Astrocyte (in vitro differentiated cells and primary cell): ENCODE data around the gene RASGRF2. TPM values are rescaled to one million over a fixed set of nuclear protein-coding genes. Genes with fewer than 3 reads are reported as not detected.
A peak's percentile ranks its signal among the peaks of the same experiment; 100 is the strongest.
"Not testable (repeated sequence)": the region's sequence is repeated elsewhere in the genome, so short reads cannot be mapped to it uniquely, and the experiment has no call there.

Experiments used
- DNase-seq: peaks from one replicate; pipeline ENCODE4 v3.0.0-alpha.2; 2010; ENCODE audit warnings: low read depth
- FAIRE-seq: peaks from 2 replicates; lab custom pipeline; 2011; peaks lifted over from hg19 to GRCh38; lab: Jason Lieb, UNC
- H2AFZ ChIP-seq: 2 replicates; pipeline ENCODE4 v1.6.0; 2012; ENCODE audit warnings: low read depth, low read length, inconsistent platforms
- H3K27ac ChIP-seq: 2 replicates; pipeline ENCODE4 v1.5.1; 2011; ENCODE audit warnings: low read depth, low read length, inconsistent platforms
- H3K27me3 ChIP-seq: 2 replicates; pipeline ENCODE4 v1.6.0; 2011; ENCODE audit warnings: low read length, inconsistent platforms; ENCODE audit not compliant: insufficient read depth
- H3K36me3 ChIP-seq: 2 replicates; pipeline ENCODE4 v1.5.1; 2011; ENCODE audit warnings: low read length, inconsistent platforms; ENCODE audit not compliant: insufficient read depth
- H3K4me1 ChIP-seq: 2 replicates; pipeline ENCODE4 v1.5.1; 2011; ENCODE audit warnings: low read length, inconsistent platforms; ENCODE audit not compliant: insufficient read depth
- H3K4me2 ChIP-seq: 2 replicates; pipeline ENCODE4 v1.6.0; 2012; ENCODE audit warnings: low read length, inconsistent platforms
- H3K4me3 ChIP-seq: 2 replicates; pipeline ENCODE4 v1.5.1; 2011; ENCODE audit warnings: low read depth, mild to moderate bottlenecking, low read length, inconsistent platforms; ENCODE audit not compliant: insufficient read depth
- H3K79me2 ChIP-seq: 2 replicates; pipeline ENCODE4 v1.6.0; 2012; ENCODE audit warnings: mild to moderate bottlenecking, low read length, inconsistent platforms; ENCODE audit not compliant: insufficient read depth
- H3K9ac ChIP-seq: 2 replicates; pipeline ENCODE4 v1.6.0; 2012; ENCODE audit warnings: mild to moderate bottlenecking, low read length, inconsistent platforms
- H3K9me3 ChIP-seq: 2 replicates; pipeline ENCODE4 v1.5.1; 2012; ENCODE audit warnings: low read depth, mild to moderate bottlenecking, low read length, inconsistent platforms; ENCODE audit not compliant: insufficient read depth
- H4K20me1 ChIP-seq: 2 replicates; pipeline ENCODE4 v1.6.0; 2012; ENCODE audit warnings: low read length, inconsistent platforms; ENCODE audit not compliant: insufficient read depth
- H3K27ac Mint-ChIP-seq: one replicate; pipeline ENCODE4 v1.8.0; 2021; ENCODE audit warnings: mild to moderate bottlenecking, mixed read lengths; ENCODE audit not compliant: unreplicated experiment
- H3K27me3 Mint-ChIP-seq: one replicate; pipeline ENCODE4 v1.8.0; 2021; ENCODE audit warnings: low read depth, mixed read lengths; ENCODE audit not compliant: unreplicated experiment
- H3K36me3 Mint-ChIP-seq: one replicate; pipeline ENCODE4 v1.8.0; 2021; ENCODE audit warnings: low read depth, mixed read lengths; ENCODE audit not compliant: unreplicated experiment
- H3K4me1 Mint-ChIP-seq: one replicate; pipeline ENCODE4 v1.8.0; 2021; ENCODE audit warnings: low read depth, mixed read lengths; ENCODE audit not compliant: unreplicated experiment
- H3K4me3 Mint-ChIP-seq: one replicate; pipeline ENCODE4 v1.8.0; 2021; ENCODE audit warnings: mild to moderate bottlenecking, moderate library complexity, mixed read lengths; ENCODE audit not compliant: unreplicated experiment
- H3K9me3 Mint-ChIP-seq: one replicate; pipeline ENCODE4 v1.8.0; 2021; ENCODE audit warnings: mild to moderate bottlenecking, mixed read lengths; ENCODE audit not compliant: unreplicated experiment
- EZH2 ChIP-seq: IDR thresholded peaks from 2 replicates; pipeline ENCODE4 v1.6.1; 2012; ENCODE audit warnings: mild to moderate bottlenecking, low read length, inconsistent platforms; ENCODE audit not compliant: insufficient read depth
- total RNA-seq: library from RNA; stranded (reverse); gene quantifications from 2 replicates; pipeline ENCODE4 v1.2.1, GENCODE V29; 2021
- TF ChIP-seq, protein P1 (sequence below): IDR thresholded peaks from 2 replicates; pipeline ENCODE4 v1.5.1; 2011; ENCODE audit warnings: low read depth, mild to moderate bottlenecking, inconsistent platforms, low read length, moderate library complexity; ENCODE audit not compliant: insufficient read depth

Gene RASGRF2
- total RNA-seq, 1 donor from 2014 or later, result 8.0 TPM

DNA sequence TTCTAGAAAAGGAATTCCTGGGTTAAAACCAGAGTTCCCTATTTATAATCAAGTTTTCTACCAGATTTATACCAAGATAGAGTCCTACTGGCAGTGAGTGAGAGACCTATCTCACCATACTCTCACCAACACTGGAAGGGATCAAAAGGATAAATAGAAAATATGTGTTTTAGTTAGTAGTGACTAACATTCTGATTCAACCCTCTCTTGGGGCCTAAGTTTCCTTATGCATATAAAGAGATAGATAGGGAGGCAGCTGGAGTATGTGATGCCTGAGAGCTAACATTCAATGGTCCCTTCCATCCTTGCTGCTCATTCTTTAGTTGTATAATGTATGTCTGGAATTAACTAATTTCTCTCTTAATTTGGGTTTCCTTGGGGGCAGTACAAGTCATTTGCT, 304.9 kb downstream of the RASGRF2 start:
- Histone ChIP-seq H3K36me3 (no peaks in the 10 kb centered on the region), H2AFZ (no peak overlapping the region), H3K9ac (no peak overlapping the region), H3K27me3 (no peaks in the 10 kb centered on the region), H3K4me2 (no peak overlapping the region), H3K79me2 (peaks cover 18% of the 10 kb centered on the region), H4K20me1 (peaks cover 3% of the 10 kb centered on the region), H3K4me1 (peaks cover 15% of the 10 kb centered on the region), H3K27ac (no peak overlapping the region), H3K9me3 (no peaks in the 10 kb centered on the region), H3K4me3 (no peak overlapping the region)
- TF ChIP-seq, protein P1, sequence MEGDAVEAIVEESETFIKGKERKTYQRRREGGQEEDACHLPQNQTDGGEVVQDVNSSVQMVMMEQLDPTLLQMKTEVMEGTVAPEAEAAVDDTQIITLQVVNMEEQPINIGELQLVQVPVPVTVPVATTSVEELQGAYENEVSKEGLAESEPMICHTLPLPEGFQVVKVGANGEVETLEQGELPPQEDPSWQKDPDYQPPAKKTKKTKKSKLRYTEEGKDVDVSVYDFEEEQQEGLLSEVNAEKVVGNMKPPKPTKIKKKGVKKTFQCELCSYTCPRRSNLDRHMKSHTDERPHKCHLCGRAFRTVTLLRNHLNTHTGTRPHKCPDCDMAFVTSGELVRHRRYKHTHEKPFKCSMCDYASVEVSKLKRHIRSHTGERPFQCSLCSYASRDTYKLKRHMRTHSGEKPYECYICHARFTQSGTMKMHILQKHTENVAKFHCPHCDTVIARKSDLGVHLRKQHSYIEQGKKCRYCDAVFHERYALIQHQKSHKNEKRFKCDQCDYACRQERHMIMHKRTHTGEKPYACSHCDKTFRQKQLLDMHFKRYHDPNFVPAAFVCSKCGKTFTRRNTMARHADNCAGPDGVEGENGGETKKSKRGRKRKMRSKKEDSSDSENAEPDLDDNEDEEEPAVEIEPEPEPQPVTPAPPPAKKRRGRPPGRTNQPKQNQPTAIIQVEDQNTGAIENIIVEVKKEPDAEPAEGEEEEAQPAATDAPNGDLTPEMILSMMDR, result no peak
- TF ChIP-seq EZH2, result no peak
- peaks cover 17% of the 10 kb centered on the region for H3K4me1 Mint-ChIP-seq
- H3K27me3 Mint-ChIP-seq, result no peaks in the 10 kb centered on the region
- H3K36me3 Mint-ChIP-seq, result peaks cover 4% of the 10 kb centered on the region
- H3K9me3 Mint-ChIP-seq, result peaks cover 6% of the 10 kb centered on the region
- H3K27ac Mint-ChIP-seq, result no peak overlapping the region
- FAIRE-seq, result no peak
- DNase-seq, result no peak
- H3K4me3 Mint-ChIP-seq, result no peak overlapping the region

DNA sequence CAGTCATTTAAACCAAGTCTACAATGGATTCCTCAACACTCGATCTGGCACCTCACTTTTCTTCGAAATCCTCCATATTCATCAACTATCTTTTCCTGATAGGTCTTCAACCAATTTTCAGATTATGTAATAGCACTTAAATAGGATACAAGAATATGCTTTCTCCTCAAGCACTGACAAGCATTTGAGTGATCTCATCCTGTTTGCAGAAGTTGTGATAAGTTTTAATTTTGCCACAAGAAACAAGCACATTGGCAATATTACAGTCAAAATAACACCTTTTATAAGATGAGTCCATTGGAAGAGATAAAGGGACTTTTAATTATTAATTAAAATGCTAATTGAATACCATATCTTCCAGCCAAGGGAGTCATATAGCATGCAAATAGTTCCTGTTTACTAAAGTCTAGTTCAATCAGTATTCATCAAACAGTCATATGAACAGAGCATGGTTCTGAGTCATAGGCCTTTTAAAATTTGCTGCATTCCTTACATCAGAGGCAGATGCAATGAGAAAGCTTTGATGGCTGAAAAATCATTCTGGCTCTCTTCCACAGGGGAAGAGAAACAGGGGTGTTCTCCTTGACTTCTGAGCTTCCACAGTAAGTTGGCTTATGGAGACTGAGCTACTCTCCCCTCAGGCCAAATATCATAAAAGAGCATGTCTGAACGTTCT, 308.5 kb downstream of the RASGRF2 start:
- Mint-ChIP-seq H3K4me3 (no peak overlapping the region), H3K27me3 (no peaks in the 10 kb centered on the region), H3K9me3 (peaks cover 5% of the 10 kb centered on the region), H3K27ac (peak overlapping the region; percentile 91), H3K36me3 (peaks cover 2% of the 10 kb centered on the region), H3K4me1 (peaks cover 20% of the 10 kb centered on the region)
- no peaks in the 10 kb centered on the region for H3K27me3 ChIP-seq
- no peak overlapping the region for H2AFZ ChIP-seq
- no peaks in the 10 kb centered on the region for H3K36me3 ChIP-seq
- peaks cover 46% of the 10 kb centered on the region for H3K79me2 ChIP-seq
- H4K20me1 ChIP-seq, result peaks cover 3% of the 10 kb centered on the region
- TF ChIP-seq EZH2, result no peak
- TF ChIP-seq, protein P1, result no peak
- H3K4me1 ChIP-seq, result peaks cover 15% of the 10 kb centered on the region
- H3K4me3 ChIP-seq, result no peak overlapping the region
- FAIRE-seq (peak; percentile 87), DNase-seq (peak; percentile 86)
- peak overlapping the region; percentile 63 for H3K27ac ChIP-seq
- H3K4me2 ChIP-seq, result peak overlapping the region; percentile 39
- H3K9me3 ChIP-seq, result no peaks in the 10 kb centered on the region
- H3K9ac ChIP-seq, result peak overlapping the region; percentile 25

DNA sequence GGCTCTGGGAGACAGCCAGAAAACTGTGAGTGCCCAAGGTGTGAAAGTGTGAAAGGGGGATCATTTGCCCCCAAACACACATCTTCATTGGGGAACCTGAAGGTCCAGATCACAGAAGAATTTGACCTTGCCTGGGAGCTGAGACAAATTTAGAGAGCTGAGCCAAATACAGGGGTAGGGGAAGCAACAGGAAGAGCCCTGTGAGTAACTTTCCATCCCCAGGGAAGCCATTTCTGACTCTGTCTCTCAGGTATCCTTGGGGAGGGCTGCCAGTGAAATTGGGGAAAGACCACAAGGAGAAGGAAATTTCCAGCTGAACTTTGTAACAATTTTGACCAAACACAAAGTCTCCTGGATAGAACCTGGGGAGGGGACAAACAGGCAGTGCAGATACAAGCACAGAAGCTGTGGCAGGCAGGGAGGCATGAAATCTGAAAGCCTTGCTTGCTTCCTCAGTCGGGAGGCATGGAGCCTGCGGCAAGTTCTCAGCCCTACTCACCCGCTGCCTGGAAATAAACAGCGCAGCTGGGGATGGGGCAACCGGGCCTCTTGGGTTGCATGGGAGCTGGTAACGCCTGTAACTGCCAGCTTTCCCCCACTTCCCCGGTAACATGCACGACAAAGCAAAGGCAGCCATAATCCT, 309.7 kb downstream of the RASGRF2 start:
- Histone ChIP-seq H3K4me1 (peaks cover 15% of the 10 kb centered on the region), H3K4me3 (no peak overlapping the region), H3K79me2 (peaks cover 57% of the 10 kb centered on the region), H3K27me3 (no peaks in the 10 kb centered on the region), H3K9me3 (no peaks in the 10 kb centered on the region), H3K4me2 (no peak overlapping the region), H3K9ac (no peak overlapping the region), H3K27ac (no peak overlapping the region), H4K20me1 (peaks cover 3% of the 10 kb centered on the region), H2AFZ (no peak overlapping the region), H3K36me3 (no peaks in the 10 kb centered on the region)
- peaks cover 20% of the 10 kb centered on the region for H3K4me1 Mint-ChIP-seq
- H3K4me3 Mint-ChIP-seq, result no peak overlapping the region
- H3K27me3 Mint-ChIP-seq, result no peaks in the 10 kb centered on the region
- FAIRE-seq, result no peak
- H3K36me3 Mint-ChIP-seq, result peaks cover 2% of the 10 kb centered on the region
- H3K27ac Mint-ChIP-seq, result peak overlapping the region; percentile 91
- peaks cover 9% of the 10 kb centered on the region for H3K9me3 Mint-ChIP-seq
- DNase-seq, result no peak
- no peak for TF ChIP-seq EZH2
- TF ChIP-seq, protein P1, result no peak

DNA sequence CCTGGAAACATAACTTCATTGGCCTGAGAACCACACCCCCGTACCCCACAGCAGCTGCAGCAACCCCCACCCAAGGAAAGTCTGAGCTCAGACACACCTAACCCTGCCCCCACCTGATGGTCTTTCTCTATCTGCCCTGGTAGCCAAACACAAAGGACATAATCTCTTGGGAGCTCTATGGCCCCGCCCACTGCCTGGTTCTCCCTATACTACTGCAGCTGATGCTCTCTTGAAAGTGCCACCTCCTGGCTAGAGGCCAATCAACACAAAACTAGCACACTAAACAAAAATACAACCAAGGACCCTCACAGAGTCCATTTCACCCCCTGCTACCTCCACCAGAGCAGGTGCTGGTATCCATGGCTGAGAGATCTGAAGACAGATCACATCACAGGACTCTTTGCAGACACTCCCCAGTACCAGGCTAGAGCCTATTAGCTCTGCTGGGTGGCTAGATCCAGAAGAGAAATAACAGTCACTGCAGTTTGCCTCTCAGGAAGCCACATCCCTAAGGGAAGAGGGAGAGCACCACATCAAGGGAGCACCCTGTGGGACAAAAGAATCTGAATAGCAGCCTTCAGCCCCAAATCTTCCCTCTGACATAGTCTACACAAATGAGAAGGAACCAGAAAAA, 310.3 kb downstream of the RASGRF2 start:
- peaks cover 64% of the 10 kb centered on the region for H3K79me2 ChIP-seq
- not testable (repeated sequence) for H3K36me3 ChIP-seq, FAIRE-seq, H4K20me1 ChIP-seq, H3K27ac Mint-ChIP-seq, H3K27me3 ChIP-seq, H3K27me3 Mint-ChIP-seq, H3K4me3 ChIP-seq, H3K36me3 Mint-ChIP-seq, H3K9ac ChIP-seq, H3K4me2 ChIP-seq, H3K9me3 ChIP-seq, H3K4me3 Mint-ChIP-seq, H2AFZ ChIP-seq, H3K27ac ChIP-seq, DNase-seq
- H3K9me3 Mint-ChIP-seq, result peaks cover 10% of the 10 kb centered on the region
- peaks cover 15% of the 10 kb centered on the region for H3K4me1 ChIP-seq
- peaks cover 20% of the 10 kb centered on the region for H3K4me1 Mint-ChIP-seq
